GM12878 (cell line): ENCODE results near the gene PIK3R4. TPM values are rescaled to one million over a fixed set of nuclear protein-coding genes. Genes with fewer than 3 reads are reported as not detected.

Experiments
- ATAC-seq: fragments of 200-7000 bp; cut with Tn5 transposase; 3 replicates; pipeline ENCODE4 v1.9.1; 2020; ENCODE audit warnings: mild to moderate bottlenecking, moderate library complexity
- BruUV-seq: library from RNA; stranded (reverse); fragments of 400-500 nt; replicated peaks from 2 replicates; lab custom pipeline; 2021; lab: Mats Ljungman, UMichigan
- CTCF ChIA-PET: fragments of 300-600 bp; sonication (Branson Sonifier 250); formaldehyde crosslinking; extraction: SDS; loops from one replicate; lab custom pipeline; 2021; ENCODE audit warnings: inconsistent platforms; lab: Yijun Ruan, JAX
- POLR2A ChIA-PET: fragments of 350-600 bp; formaldehyde crosslinking; extraction: SDS; loops from one replicate; lab custom pipeline; 2021; ENCODE audit warnings: inconsistent platforms; lab: Charles Lee
- RAD21 ChIA-PET: fragments of 300-600 bp; sonication (Branson Sonifier 250); formaldehyde crosslinking; loops from one replicate; lab custom pipeline; 2023; ENCODE audit warnings: antibody characterized with exemption; ENCODE audit not compliant: unreplicated experiment; lab: Charles Lee
- SMC1A ChIA-PET: fragments of 300-600 bp; sonication (Branson Sonifier 250); formaldehyde crosslinking; loops from one replicate; lab custom pipeline; 2023; ENCODE audit not compliant: unreplicated experiment, uncharacterized antibody; lab: Charles Lee
- DNase-seq: peaks from one replicate; pipeline ENCODE4 v3.0.0-alpha.2; 2011; ENCODE audit warnings: low read depth, low spot score
- FAIRE-seq: peaks from 3 replicates; lab custom pipeline; 2011; peaks lifted over from hg19 to GRCh38; lab: Jason Lieb, UNC
- H2AFZ ChIP-seq: 2 replicates; pipeline ENCODE4 v1.6.0; 2011; ENCODE audit warnings: low read depth, low read length, control low read depth; ENCODE audit not compliant: control insufficient read depth
- H3K27ac ChIP-seq: 2 replicates; pipeline ENCODE4 v1.5.1; 2011; ENCODE audit warnings: control low read depth; ENCODE audit not compliant: control insufficient read depth, insufficient read depth
- H3K27me3 ChIP-seq, 2 experiments: replicated peaks in 1 of 2; 2 replicates each; pipeline versions ENCODE4 v1.6.0 to v1.6.1; 2011; ENCODE audit warnings: low read length in 1 of 2; ENCODE audit not compliant: control insufficient read depth in 2 of 2, insufficient read depth in 2 of 2
- H3K36me3 ChIP-seq, 2 experiments: 2 replicates each; pipeline ENCODE4 v1.5.1; 2011; ENCODE audit warnings: low read length in 1 of 2; ENCODE audit not compliant: control insufficient read depth in 2 of 2, insufficient read depth in 2 of 2
- H3K4me1 ChIP-seq: 2 replicates; pipeline ENCODE4 v1.6.1; 2011; ENCODE audit warnings: mild to moderate bottlenecking, low read length, moderate library complexity, mixed read lengths; ENCODE audit not compliant: control insufficient read depth, insufficient read depth
- H3K4me2 ChIP-seq: 2 replicates; pipeline ENCODE4 v1.6.0; 2011; ENCODE audit warnings: control low read depth; ENCODE audit not compliant: control insufficient read depth, insufficient read depth
- H3K4me3 ChIP-seq: fragments of 200-600 bp; sonication (generic); 2 replicates; pipeline ENCODE4 v1.5.1; 2016
- H3K79me2 ChIP-seq: 2 replicates; pipeline ENCODE4 v1.6.0; 2011; ENCODE audit warnings: low read length; ENCODE audit not compliant: control insufficient read depth, insufficient read depth
- H3K9ac ChIP-seq: 2 replicates; pipeline ENCODE4 v1.8.0; 2011; ENCODE audit warnings: low read length, control low read depth, mixed read lengths; ENCODE audit not compliant: control insufficient read depth, insufficient read depth
- H3K9me3 ChIP-seq: replicated peaks from 3 replicates; pipeline ENCODE4 v1.5.1; 2011; ENCODE audit warnings: mild to moderate bottlenecking, low read length; ENCODE audit not compliant: control insufficient read depth, insufficient read depth
- H4K20me1 ChIP-seq: 2 replicates; pipeline ENCODE4 v1.6.0; 2011; ENCODE audit not compliant: control insufficient read depth, insufficient read depth
- ASH2L ChIP-seq: fragments of 300-600, 200-600 bp; sonication (generic); IDR thresholded peaks from 2 replicates; pipeline ENCODE4 v1.6.1; 2017; ENCODE audit warnings: low read depth, mild to moderate bottlenecking, borderline replicate concordance
- CBX3 ChIP-seq: fragments of 200-600 bp; sonication (generic); IDR thresholded peaks from 2 replicates; pipeline ENCODE4 v1.6.1; 2016; ENCODE audit warnings: low read depth, borderline replicate concordance
- CHD1 ChIP-seq: IDR thresholded peaks from 2 replicates; pipeline ENCODE4 v1.6.1; 2012; ENCODE audit warnings: low read depth, low read length, improper control_type of control experiment
- EZH2 ChIP-seq: IDR thresholded peaks from 2 replicates; pipeline ENCODE4 v1.6.1; 2012; ENCODE audit warnings: low read depth, mild to moderate bottlenecking, control low read depth, inconsistent platforms, low read length, borderline replicate concordance; ENCODE audit not compliant: control insufficient read depth
- HDAC6 ChIP-seq: fragments of 200-600 bp; sonication (generic); IDR thresholded peaks from one replicate; pipeline ENCODE4 v1.8.0; 2017; ENCODE audit warnings: antibody characterized with exemption; ENCODE audit not compliant: unreplicated experiment
- IRF3 ChIP-seq: fragments of 450-650 bp; IDR thresholded peaks from 2 replicates; pipeline ENCODE4 v1.6.1; 2014; ENCODE audit warnings: mild to moderate bottlenecking
- MAX ChIP-seq: IDR thresholded peaks from 2 replicates; pipeline ENCODE4 v1.6.1; 2012; ENCODE audit warnings: low read depth, low read length, improper control_type of control experiment
- NKRF ChIP-seq: fragments of 450-650 bp; conservative IDR thresholded peaks from 2 replicates; pipeline ENCODE4 v1.6.1; 2017; ENCODE audit warnings: mild to moderate bottlenecking, moderate library complexity
- NR2C2 ChIP-seq: IDR thresholded peaks from 2 replicates; pipeline ENCODE4 v1.6.1; 2011; ENCODE audit warnings: borderline replicate concordance, low read depth; ENCODE audit not compliant: control insufficient read depth, insufficient read length
- PAX5 ChIP-seq: IDR thresholded peaks from 2 replicates; pipeline ENCODE4 v1.6.1; 2011; ENCODE audit warnings: low read depth, low read length, borderline replicate concordance
- PKNOX1 ChIP-seq: fragments of 450-650 bp; IDR thresholded peaks from 2 replicates; pipeline ENCODE4 v1.6.1; 2016; ENCODE audit warnings: mild to moderate bottlenecking
- POLR2AphosphoS2 ChIP-seq: IDR thresholded peaks from 2 replicates; pipeline ENCODE4 v1.6.1; 2011; ENCODE audit warnings: low read depth, mild to moderate bottlenecking, low read length, improper control_type of control experiment, moderate library complexity
- RCOR1 ChIP-seq: conservative IDR thresholded peaks from 2 replicates; pipeline ENCODE4 v1.6.1; 2012; ENCODE audit warnings: low read depth, low read length, improper control_type of control experiment
- RUNX3 ChIP-seq: IDR thresholded peaks from 2 replicates; pipeline ENCODE4 v1.6.1; 2012; ENCODE audit warnings: low read length, inconsistent platforms
- STAT3 ChIP-seq: IDR thresholded peaks from 2 replicates; pipeline ENCODE4 v1.6.1; 2011; ENCODE audit warnings: low read depth, low read length, improper control_type of control experiment
- WGBS: methylation state at CpG from one replicate; pipeline ENCODE4 v1.1.6; 2016; ENCODE audit warnings: low lambda C conversion rate; ENCODE audit not compliant: insufficient replicate concordance, insufficient coverage; ENCODE audit errors: missing lambda C conversion rate; 5-methylcytosine and 5-hydroxymethylcytosine counted together
- in situ Hi-C: fragments of 300-500 bp; cut with MboI; formaldehyde crosslinking; loops from 9 replicates; pipeline ENCODE4 v1.14.3; 2018; ENCODE audit warnings: mixed read lengths
- intact Hi-C: fragments of 100-400 bp; cut with micrococcal nuclease; formaldehyde crosslinking; loops from one replicate; pipeline ENCODE4 v1.14.2; 2022; ENCODE audit not compliant: unreplicated experiment
- polyA plus RNA-seq, 11 experiments: library from polyadenylated mRNA; depleted of rRNA in 4 of 11; unstranded in 6 of 11; stranded (reverse) in 5 of 11; fragments of >200 nt; fragmentation: Nextera tagmentation in 4 of 11; fragmentation: Illumina TruSeq in 1 of 11; extraction: Ambion mirVana in 4 of 11; extraction: Trizol in 1 of 11; gene quantifications; 1 replicate in 1 of 11; 2 replicates in 10 of 11; pipeline versions ENCODE4 v1.2.1 to v1.2.3, GENCODE V29; 2011 to 2016; ENCODE audit warnings: inconsistent platforms in 2 of 11, missing spikeins in 2 of 11, low read depth in 1 of 11
- total RNA-seq, 4 experiments: library from RNA; depleted of rRNA in 3 of 4; stranded (reverse); fragments of >200 nt in 3 of 4; fragmentation: Illumina TruSeq in 1 of 4; extraction: Trizol in 1 of 4; gene quantifications; 2 replicates each; pipeline versions ENCODE4 v1.2.1 to v1.2.3, GENCODE V29; 2013 to 2021

PIK3R4 gene
- total and polyA plus RNA-seq, 10 of the 15 experiments (the other 5 are each of a cell fraction or from before 2014, with no cell fraction given) = 22.6 to 50.2 (median 31.1) TPM

- no peak overlapping the region for H3K27ac ChIP-seq
- H4K20me1 ChIP-seq = no peaks in the 10 kb centered on the region
- H3K4me2 ChIP-seq = no peak overlapping the region
- H3K27me3 ChIP-seq = no peaks in the 10 kb centered on the region
- H3K9ac ChIP-seq = no peak overlapping the region
- WGBS = 99% methylated on average over 3 of the region's 3 CpGs
- FAIRE-seq (no peak), ATAC-seq (no peak), DNase-seq (no peak)
- H2AFZ ChIP-seq = no peak overlapping the region
- TF ChIP-seq STAT3 = no peak
- TF ChIP-seq POLR2AphosphoS2 = no peak
- no peak for TF ChIP-seq NR2C2
- no peak for TF ChIP-seq PKNOX1
- no peak for TF ChIP-seq NKRF
- TF ChIP-seq PAX5 = no peak
- no peak for TF ChIP-seq IRF3
- no peak for TF ChIP-seq CBX3
- no peak for TF ChIP-seq EZH2
- no peak for TF ChIP-seq RCOR1
- TF ChIP-seq MAX = no peak
- TF ChIP-seq CHD1 = no peak
- TF ChIP-seq HDAC6 = no peak
- TF ChIP-seq ASH2L = no peak
- no peak for TF ChIP-seq RUNX3
- no peaks in the 10 kb centered on the region for H3K79me2 ChIP-seq
- no peaks in the 10 kb centered on the region; the same call in 2 of the 3 replicates for H3K9me3 ChIP-seq
- H3K36me3 ChIP-seq = peaks cover 0 to 4% of the 10 kb centered on the region in 2 experiments; a peak in 2 of 4 replicates
- no peak overlapping the region for H3K4me3 ChIP-seq
- ChIA-PET RAD21 (no interaction called here), CTCF (interaction anchor here (0.7 to 1.3 kb wide), 2 partner anchors 12 to 70 kb away, joined by 3 read pairs; no protein-coding TSS in a partner anchor), POLR2A (no interaction called here), SMC1A (interaction anchor here (1.1 to 1.7 kb wide), 2 partner anchors 12 to 13 kb away, joined by 3 to 5 read pairs; no protein-coding TSS in a partner anchor)
- H3K4me1 ChIP-seq = peaks cover 4% of the 10 kb centered on the region; the same call in 1 of the 2 replicates
- BruUV-seq = no TSS peak
- in situ Hi-C loops = no loop called here
- intact Hi-C loops = no loop called here
Observed at GRCh38 chr3:130688697-130689470, 57.7 kb downstream of the PIK3R4 start.
